HG03469 (cell line): ENCODE measurements around the gene SPEM2.
A peak's percentile ranks its signal among the peaks of the same experiment; 100 is the strongest.

ENCODE experiments used
- ATAC-seq: cut with Tn5 transposase; IDR thresholded peaks from one replicate; pipeline ENCODE4 v1.9.1; 2021; ENCODE audit warnings: mild to moderate bottlenecking, moderate library complexity, moderate number of reproducible peaks; ENCODE audit not compliant: unreplicated experiment

The SPEM2 gene

GRCh38 chr17:7403727-7403976 is 21.8 kb upstream of the SPEM2 start:
- no peak for ATAC-seq

- peak; percentile 59 for ATAC-seq
These were observed 21.3 kb upstream of the SPEM2 start, which contains the start of gene TMEM256 for GRCh38 chr17:7403977-7404736. Gene TMEM256 (minus strand): TSS chr17:7404097. CDS start chr17:7404084, 13 bp downstream.

- no peak for ATAC-seq
These were observed 20.6 kb upstream of the SPEM2 start for GRCh38 chr17:7404737-7405349.

GRCh38 chr17:7405350-7406234 is 19.8 kb upstream of the SPEM2 start:
- ATAC-seq = no peak

- ATAC-seq = no peak
These were observed 19.1 kb upstream of the SPEM2 start for GRCh38 chr17:7406235-7406825.

- no peak for ATAC-seq
These were observed 18.3 kb upstream of the SPEM2 start for GRCh38 chr17:7407082-7407481.

- ATAC-seq = no peak
These were observed 17.7 kb upstream of the SPEM2 start, which contains the start of gene NLGN2 for GRCh38 chr17:7407485-7408251. Gene NLGN2 (plus strand): TSS chr17:7407845. CDS start chr17:7408256, 411 bp downstream.

GRCh38 chr17:7408252-7408727 is 17.1 kb upstream of the SPEM2 start:
- ATAC-seq = no peak

- ATAC-seq = no peak
These were observed 16.6 kb upstream of the SPEM2 start for GRCh38 chr17:7408863-7409262.

GRCh38 chr17:7409716-7410115 is 15.7 kb upstream of the SPEM2 start:
- no peak for ATAC-seq

GRCh38 chr17:7410634-7411426 is 14.6 kb upstream of the SPEM2 start:
- no peak for ATAC-seq

- ATAC-seq = no peak
These were observed 14.0 kb upstream of the SPEM2 start for GRCh38 chr17:7411427-7411750.

GRCh38 chr17:7413346-7413985 is 11.9 kb upstream of the SPEM2 start:
- ATAC-seq = no peak

- no peak for ATAC-seq
These were observed 10.6 kb upstream of the SPEM2 start for GRCh38 chr17:7414837-7415236.

GRCh38 chr17:7415784-7416183 is 9.6 kb upstream of the SPEM2 start:
- ATAC-seq = no peak

GRCh38 chr17:7416323-7416722 is 9.1 kb upstream of the SPEM2 start:
- ATAC-seq = no peak

- no peak for ATAC-seq
These were observed 8.3 kb upstream of the SPEM2 start for GRCh38 chr17:7417056-7417655.

GRCh38 chr17:7418472-7419152 is 6.8 kb upstream of the SPEM2 start:
- ATAC-seq = no peak
